Hepatocyte (in vitro differentiated cells): ENCODE results near the gene MED13L. TPM values are rescaled to one million over a fixed set of nuclear protein-coding genes. Genes with fewer than 3 reads are reported as not detected.

Experiments
- DNase-seq: peaks from one replicate; pipeline ENCODE4 v3.0.0-alpha.2; 2016; ENCODE audit warnings: low spot score
- H2AFZ ChIP-seq: fragments of 200-600 bp; sonication (generic); 2 replicates; pipeline ENCODE4 v1.6.0; 2016; ENCODE audit warnings: antibody characterized with exemption, mild to moderate bottlenecking
- H3K27ac ChIP-seq: fragments of 200-600 bp; sonication (generic); 2 replicates; pipeline ENCODE4 v1.5.1; 2016; ENCODE audit warnings: mild to moderate bottlenecking
- H3K27me3 ChIP-seq: fragments of 200-600 bp; sonication (generic); 2 replicates; pipeline ENCODE4 v1.6.1; 2016
- H3K36me3 ChIP-seq: fragments of 200-600 bp; sonication (generic); replicated peaks from 2 replicates; pipeline ENCODE4 v1.5.1; 2016; ENCODE audit warnings: low read depth; ENCODE audit not compliant: insufficient read depth
- H3K4me1 ChIP-seq: fragments of 200-600 bp; sonication (generic); 2 replicates; pipeline ENCODE4 v1.5.1; 2016; ENCODE audit warnings: mild to moderate bottlenecking, moderate library complexity; ENCODE audit not compliant: insufficient read depth
- H3K4me2 ChIP-seq: fragments of 200-600 bp; sonication (generic); 2 replicates; pipeline ENCODE4 v1.6.0; 2016
- H3K4me3 ChIP-seq: fragments of 200-600 bp; sonication (generic); 2 replicates; pipeline ENCODE4 v1.5.1; 2016; ENCODE audit warnings: mild to moderate bottlenecking
- H3K79me2 ChIP-seq: fragments of 200-600 bp; sonication (generic); 2 replicates; pipeline ENCODE4 v1.6.0; 2017; ENCODE audit warnings: mild to moderate bottlenecking
- H3K9me2 ChIP-seq: fragments of 200-600 bp; sonication (generic); replicated peaks from 2 replicates; pipeline ENCODE4 v1.6.0; 2017; ENCODE audit warnings: mild to moderate bottlenecking; ENCODE audit not compliant: insufficient read depth
- H3K9me3 ChIP-seq: fragments of 200-600 bp; sonication (generic); 2 replicates; pipeline ENCODE4 v1.5.1; 2016; ENCODE audit warnings: low read depth, mild to moderate bottlenecking
- H4K20me1 ChIP-seq: fragments of 200-600 bp; sonication (generic); 2 replicates; pipeline ENCODE4 v1.6.0; 2016; ENCODE audit warnings: mild to moderate bottlenecking; ENCODE audit not compliant: insufficient read depth, poor library complexity, severe bottlenecking
- CTCF ChIP-seq: fragments of 200-600 bp; sonication (generic); IDR thresholded peaks from 2 replicates; pipeline ENCODE4 v1.5.1; 2016; ENCODE audit warnings: antibody characterized with exemption, mild to moderate bottlenecking; ENCODE audit not compliant: poor library complexity
- EZH2 ChIP-seq: fragments of 200-600 bp; sonication (generic); IDR thresholded peaks from 2 replicates; pipeline ENCODE4 v1.6.1; 2016; ENCODE audit warnings: antibody characterized with exemption, mild to moderate bottlenecking, borderline replicate concordance
- EZH2phosphoT487 ChIP-seq: fragments of 200-600 bp; sonication (generic); IDR thresholded peaks from one replicate; pipeline ENCODE4 v1.6.1; 2018; ENCODE audit warnings: antibody characterized with exemption, mild to moderate bottlenecking, low read depth, moderate library complexity; ENCODE audit not compliant: unreplicated experiment, severe bottlenecking
- whole genome bisulfite sequencing: methylation state at CpG from one replicate; pipeline ENCODE4 v1.1.6; 2016; ENCODE audit warnings: low lambda C conversion rate; ENCODE audit errors: missing lambda C conversion rate; 5-methylcytosine and 5-hydroxymethylcytosine counted together
- polyA plus RNA-seq: library from polyadenylated mRNA; unstranded; fragments of >200 nt; fragmentation: Nextera tagmentation; extraction: Ambion mirVana; gene quantifications from 2 replicates; pipeline ENCODE4 v1.2.1, GENCODE V29; 2016
- total RNA-seq: library from RNA; depleted of rRNA; stranded (reverse); fragments of >200 nt; gene quantifications from 2 replicates; pipeline ENCODE4 v1.2.3, GENCODE V29; 2014

Gene MED13L
- total and polyA plus RNA-seq, 2 experiments from 2014 or later = 23.7 to 135 TPM

- H4K20me1 ChIP-seq = no peaks in the 10 kb centered on the region
- H2AFZ ChIP-seq = no peak overlapping the region
- H3K9me3 ChIP-seq = no peaks in the 10 kb centered on the region
- H3K27me3 ChIP-seq = no peaks in the 10 kb centered on the region
- no peaks in the 10 kb centered on the region for H3K9me2 ChIP-seq
- H3K4me2 ChIP-seq = no peak overlapping the region
- H3K79me2 ChIP-seq = no peaks in the 10 kb centered on the region
- H3K4me3 ChIP-seq = no peak overlapping the region
- no peak overlapping the region for H3K27ac ChIP-seq
- WGBS = 66% methylated on average over 4 of the region's 4 CpGs
- no peaks in the 10 kb centered on the region for H3K36me3 ChIP-seq
- no peaks in the 10 kb centered on the region for H3K4me1 ChIP-seq
- TF ChIP-seq EZH2 (no peak), CTCF (no peak), EZH2phosphoT487 (no peak)
- DNase-seq = no peak
Measured at GRCh38 chr12:116294454-116295165, 17.1 kb upstream of the MED13L start.

GRCh38 chr12:116293687-116294453, 16.4 kb upstream of the MED13L start:
- Histone ChIP-seq H3K4me3 (no peak overlapping the region), H3K9me2 (no peaks in the 10 kb centered on the region), H2AFZ (no peak overlapping the region), H3K27me3 (no peaks in the 10 kb centered on the region), H3K79me2 (no peaks in the 10 kb centered on the region), H3K9me3 (no peaks in the 10 kb centered on the region), H3K4me2 (no peak overlapping the region), H4K20me1 (no peaks in the 10 kb centered on the region), H3K4me1 (no peaks in the 10 kb centered on the region), H3K36me3 (no peaks in the 10 kb centered on the region), H3K27ac (no peak overlapping the region)
- no peak for DNase-seq
- 53% methylated on average over 4 of the region's 4 CpGs for WGBS
- TF ChIP-seq CTCF (no peak), EZH2phosphoT487 (no peak), EZH2 (no peak)

GRCh38 chr12:116291218-116291617, 13.7 kb upstream of the MED13L start:
- no peak for DNase-seq
- Histone ChIP-seq H3K9me3 (no peaks in the 10 kb centered on the region), H3K27ac (no peak overlapping the region), H2AFZ (no peak overlapping the region), H3K4me3 (no peak overlapping the region), H3K36me3 (no peaks in the 10 kb centered on the region), H3K79me2 (no peaks in the 10 kb centered on the region), H3K4me2 (no peak overlapping the region), H3K9me2 (no peaks in the 10 kb centered on the region), H4K20me1 (no peaks in the 10 kb centered on the region), H3K27me3 (no peaks in the 10 kb centered on the region), H3K4me1 (no peaks in the 10 kb centered on the region)
- TF ChIP-seq EZH2 (no peak), CTCF (no peak), EZH2phosphoT487 (no peak)
- 90% methylated on average over 3 of the region's 3 CpGs for WGBS
